Peyer's patch (tissue), 4 donors: ENCODE measurements around the gene SKAP1.

Experiments used
- CTCF ChIP-seq, 6 experiments: fragments of 450-650 bp in 4 of 6; fragments of 200-600 bp in 2 of 6; sonication (generic) in 1 of 6; IDR thresholded peaks; one replicate each; pipeline ENCODE4 v1.5.1; 2017 to 2019; ENCODE audit warnings: antibody characterized with exemption in 6 of 6, mild to moderate bottlenecking in 3 of 6, moderate library complexity in 1 of 6
- POLR2A ChIP-seq, 2 donors: fragments of 450-650 bp; IDR thresholded peaks; one replicate each; pipeline ENCODE4 v1.5.1; 2017; ENCODE audit warnings: antibody characterized with exemption in 2 of 2, mild to moderate bottlenecking in 2 of 2, moderate library complexity in 2 of 2

- TF ChIP-seq CTCF (IDR thresholded peaks at IDR 0.05) (no peak), POLR2A (IDR thresholded peaks at IDR 0.05) (no peak)
These were observed 277.7 kb downstream of the SKAP1 start for GRCh38 chr17:48152289-48152688.
